ENCODE data around the gene HGFAC. TPM values are rescaled to one million over a fixed set of nuclear protein-coding genes. Genes with fewer than 3 reads are reported as not detected.

Gene HGFAC
- total RNA-seq, 2 experiments from 2014 or later = 0.25 to 0.75 TPM

DNA sequence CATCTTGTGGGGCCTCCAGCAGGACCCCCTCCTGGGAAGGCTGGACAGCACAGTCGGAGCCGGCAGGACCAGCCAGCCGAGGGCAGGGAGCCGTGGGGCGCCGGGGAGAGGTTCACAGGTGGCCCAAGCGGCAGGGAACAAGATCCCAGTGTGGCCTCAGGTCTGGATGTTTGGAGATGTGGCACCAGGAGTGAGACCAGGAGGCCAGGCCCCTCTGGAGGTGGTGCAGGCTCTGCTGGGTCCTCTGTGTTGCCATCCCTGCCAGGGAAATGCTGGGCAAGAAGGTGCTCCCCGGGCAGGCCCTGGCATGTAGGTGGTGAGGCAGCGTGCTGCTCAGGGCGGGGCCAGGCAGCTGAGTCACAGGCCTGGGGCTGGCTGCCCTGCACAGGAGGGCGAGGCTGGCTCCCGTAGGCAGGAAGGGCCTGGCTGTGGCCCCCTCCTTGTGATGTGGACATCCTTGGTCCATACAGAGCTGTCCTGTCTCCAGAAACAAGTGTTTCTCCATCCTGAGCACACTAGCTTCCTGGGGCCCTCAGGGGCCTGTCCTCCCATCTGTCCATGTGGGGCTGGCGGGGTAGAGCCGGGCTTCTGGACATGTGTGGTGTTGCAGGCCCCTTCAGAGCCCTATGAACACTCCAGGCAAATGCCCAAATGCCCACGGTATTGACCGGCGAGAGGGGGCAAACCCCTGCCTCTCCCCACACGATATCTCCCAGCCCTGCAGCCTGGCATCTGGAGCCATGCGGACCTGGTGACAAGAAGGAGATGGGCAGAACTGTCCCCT is 4.8 kb upstream of the HGFAC start:
- ChIA-PET CTCF (no interaction called here), POLR2A (no interaction called here)
- ATAC-seq (ENCODE audit: poor library complexity) (no peak), DNase-seq (peak in 2 of 14 experiments; percentile 24 to 46)
- no peaks in the 10 kb centered on the region for H3K4me1 ChIP-seq (ENCODE audit: insufficient read depth, low read length)
- TF ChIP-seq, protein P1, sequence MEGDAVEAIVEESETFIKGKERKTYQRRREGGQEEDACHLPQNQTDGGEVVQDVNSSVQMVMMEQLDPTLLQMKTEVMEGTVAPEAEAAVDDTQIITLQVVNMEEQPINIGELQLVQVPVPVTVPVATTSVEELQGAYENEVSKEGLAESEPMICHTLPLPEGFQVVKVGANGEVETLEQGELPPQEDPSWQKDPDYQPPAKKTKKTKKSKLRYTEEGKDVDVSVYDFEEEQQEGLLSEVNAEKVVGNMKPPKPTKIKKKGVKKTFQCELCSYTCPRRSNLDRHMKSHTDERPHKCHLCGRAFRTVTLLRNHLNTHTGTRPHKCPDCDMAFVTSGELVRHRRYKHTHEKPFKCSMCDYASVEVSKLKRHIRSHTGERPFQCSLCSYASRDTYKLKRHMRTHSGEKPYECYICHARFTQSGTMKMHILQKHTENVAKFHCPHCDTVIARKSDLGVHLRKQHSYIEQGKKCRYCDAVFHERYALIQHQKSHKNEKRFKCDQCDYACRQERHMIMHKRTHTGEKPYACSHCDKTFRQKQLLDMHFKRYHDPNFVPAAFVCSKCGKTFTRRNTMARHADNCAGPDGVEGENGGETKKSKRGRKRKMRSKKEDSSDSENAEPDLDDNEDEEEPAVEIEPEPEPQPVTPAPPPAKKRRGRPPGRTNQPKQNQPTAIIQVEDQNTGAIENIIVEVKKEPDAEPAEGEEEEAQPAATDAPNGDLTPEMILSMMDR (IDR thresholded peaks at IDR 0.05) = no peak
- no peak overlapping the region for H3K27ac ChIP-seq (ENCODE audit: low read depth in 1 of 2, low read length in 2 of 2)
- H3K27ac Mint-ChIP-seq = no peak overlapping the region
- no peaks in the 10 kb centered on the region for H3K27me3 Mint-ChIP-seq
- H3K4me3 Mint-ChIP-seq = no peak overlapping the region
- H3K4me3 ChIP-seq (ENCODE audit: low read length) = no peak overlapping the region
- no peaks in the 10 kb centered on the region for H3K9me3 Mint-ChIP-seq
- intact Hi-C loops (cut with DNase I, micrococcal nuclease) = no loop called here
- no peaks in the 10 kb centered on the region for H3K9me3 ChIP-seq (ENCODE audit: control insufficient read depth in 1 of 2, insufficient read depth in 1 of 2, low read length in 2 of 2)
- H3K36me3 Mint-ChIP-seq (ENCODE audit: low read depth) = no peaks in the 10 kb centered on the region
- no peaks in the 10 kb centered on the region for H3K4me1 Mint-ChIP-seq (ENCODE audit: low read depth)
- no peaks in the 10 kb centered on the region for H3K27me3 ChIP-seq (ENCODE audit: control insufficient read depth in 1 of 2, insufficient read depth in 2 of 2, low read length in 2 of 2)
- H3K36me3 ChIP-seq (ENCODE audit: insufficient read depth, low read length) = no peaks in the 10 kb centered on the region

DNA sequence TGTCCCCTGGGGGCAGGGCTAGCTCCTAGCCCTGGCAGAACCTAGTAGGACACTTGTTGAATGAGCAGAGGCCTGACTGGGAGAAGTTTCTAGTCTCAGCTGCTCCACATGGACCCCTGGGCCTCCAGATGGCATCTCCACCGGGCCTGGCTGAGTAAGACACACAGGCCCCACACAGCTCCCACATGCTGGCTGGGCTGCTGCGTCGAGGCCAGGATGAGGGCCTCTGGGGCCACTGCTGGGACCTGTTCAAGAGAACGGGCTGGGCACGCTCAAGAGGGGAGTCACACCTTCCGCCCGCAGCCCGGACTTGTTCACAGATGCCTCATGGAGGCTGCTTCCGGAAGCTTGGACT is 4.2 kb upstream of the HGFAC start:
- H3K4me1 ChIP-seq (ENCODE audit: insufficient read depth, low read length) = no peaks in the 10 kb centered on the region
- ChIA-PET CTCF (no interaction called here), POLR2A (no interaction called here)
- no peak overlapping the region for H3K4me3 ChIP-seq (ENCODE audit: low read length)
- Mint-ChIP-seq H3K27me3 (no peaks in the 10 kb centered on the region), H3K4me3 (no peak overlapping the region), H3K4me1 (ENCODE audit: low read depth) (no peaks in the 10 kb centered on the region), H3K36me3 (ENCODE audit: low read depth) (no peaks in the 10 kb centered on the region), H3K27ac (no peak overlapping the region), H3K9me3 (no peaks in the 10 kb centered on the region)
- no peaks in the 10 kb centered on the region for H3K9me3 ChIP-seq (ENCODE audit: control insufficient read depth in 1 of 2, insufficient read depth in 1 of 2, low read length in 2 of 2)
- H3K27ac ChIP-seq (ENCODE audit: low read depth in 1 of 2, low read length in 2 of 2) = no peak overlapping the region
- TF ChIP-seq, protein P1 (IDR thresholded peaks at IDR 0.05) = no peak
- DNase-seq (no peak), ATAC-seq (ENCODE audit: poor library complexity) (no peak)
- no peaks in the 10 kb centered on the region for H3K27me3 ChIP-seq (ENCODE audit: control insufficient read depth in 1 of 2, insufficient read depth in 2 of 2, low read length in 2 of 2)
- intact Hi-C loops (cut with DNase I, micrococcal nuclease) = no loop called here
- no peaks in the 10 kb centered on the region for H3K36me3 ChIP-seq (ENCODE audit: insufficient read depth, low read length)

DNA sequence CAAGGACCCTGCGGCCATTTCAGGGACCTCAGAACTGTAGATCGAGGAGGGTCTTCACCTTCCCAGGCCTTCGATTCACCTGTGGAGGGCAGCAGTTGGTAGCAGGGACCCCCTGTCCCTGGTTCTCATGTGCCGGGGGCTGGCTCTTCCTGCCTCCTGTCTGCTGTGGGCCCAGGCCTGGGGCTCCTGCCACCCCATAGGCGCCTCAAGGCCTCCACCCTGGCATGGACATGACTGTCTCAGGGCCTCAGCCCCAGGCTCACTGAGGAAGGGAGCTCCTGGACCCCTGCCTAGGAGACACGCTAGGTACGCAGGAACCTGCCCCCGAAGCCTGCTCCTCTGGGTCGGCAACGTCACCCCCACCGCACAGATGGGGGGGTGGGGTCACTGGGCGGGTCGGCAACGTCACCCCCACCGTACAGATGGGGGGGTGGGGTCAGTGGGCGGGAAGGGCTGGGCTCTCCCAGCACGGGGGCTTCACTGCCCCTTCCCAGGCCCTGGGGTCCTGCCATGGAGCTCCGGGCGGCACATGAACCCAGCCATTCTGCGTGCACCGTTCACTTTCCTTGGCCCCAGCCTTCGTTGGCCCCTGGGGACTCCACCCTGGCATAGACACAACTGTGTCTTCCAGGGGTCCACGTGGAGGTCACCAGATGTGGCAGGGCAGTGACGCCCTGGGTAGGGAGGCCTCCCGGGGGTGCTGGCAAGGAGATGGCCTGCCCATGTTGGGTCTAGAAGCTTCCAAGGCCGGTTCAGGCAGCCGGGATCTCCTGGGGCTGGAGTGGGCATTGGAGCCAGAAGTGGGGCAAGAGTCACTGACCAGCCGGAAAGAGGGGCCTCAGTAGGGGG is 3.5 kb upstream of the HGFAC start:
- Histone ChIP-seq H3K27ac (ENCODE audit: low read depth in 1 of 2, low read length in 2 of 2) (no peak overlapping the region), H3K36me3 (ENCODE audit: insufficient read depth, low read length) (no peaks in the 10 kb centered on the region), H3K9me3 (ENCODE audit: control insufficient read depth in 1 of 2, insufficient read depth in 1 of 2, low read length in 2 of 2) (no peaks in the 10 kb centered on the region), H3K4me3 (ENCODE audit: low read length) (no peak overlapping the region), H3K4me1 (ENCODE audit: insufficient read depth, low read length) (peaks cover 4% of the 10 kb centered on the region), H3K27me3 (ENCODE audit: control insufficient read depth in 1 of 2, insufficient read depth in 2 of 2, low read length in 2 of 2) (no peaks in the 10 kb centered on the region)
- TF ChIP-seq, protein P1 (IDR thresholded peaks at IDR 0.05) = no peak
- ChIA-PET CTCF (no interaction called here), POLR2A (no interaction called here)
- Mint-ChIP-seq H3K4me1 (ENCODE audit: low read depth) (no peaks in the 10 kb centered on the region), H3K27ac (no peak overlapping the region), H3K4me3 (no peak overlapping the region), H3K36me3 (ENCODE audit: low read depth) (no peaks in the 10 kb centered on the region), H3K27me3 (no peaks in the 10 kb centered on the region), H3K9me3 (no peaks in the 10 kb centered on the region)
- ATAC-seq (ENCODE audit: poor library complexity) (no peak), DNase-seq (peak in 1 of 14 experiments; percentile 10)
- intact Hi-C loops (cut with DNase I, micrococcal nuclease) = no loop called here

Data from CD4-positive, alpha-beta T cell (primary cell).